ENCODE data around the gene EIF2A.
"Not testable (repeated sequence)": the region's sequence is repeated elsewhere in the genome, so short reads cannot be mapped to it uniquely, and the experiment has no call there.

Gene EIF2A

DNA sequence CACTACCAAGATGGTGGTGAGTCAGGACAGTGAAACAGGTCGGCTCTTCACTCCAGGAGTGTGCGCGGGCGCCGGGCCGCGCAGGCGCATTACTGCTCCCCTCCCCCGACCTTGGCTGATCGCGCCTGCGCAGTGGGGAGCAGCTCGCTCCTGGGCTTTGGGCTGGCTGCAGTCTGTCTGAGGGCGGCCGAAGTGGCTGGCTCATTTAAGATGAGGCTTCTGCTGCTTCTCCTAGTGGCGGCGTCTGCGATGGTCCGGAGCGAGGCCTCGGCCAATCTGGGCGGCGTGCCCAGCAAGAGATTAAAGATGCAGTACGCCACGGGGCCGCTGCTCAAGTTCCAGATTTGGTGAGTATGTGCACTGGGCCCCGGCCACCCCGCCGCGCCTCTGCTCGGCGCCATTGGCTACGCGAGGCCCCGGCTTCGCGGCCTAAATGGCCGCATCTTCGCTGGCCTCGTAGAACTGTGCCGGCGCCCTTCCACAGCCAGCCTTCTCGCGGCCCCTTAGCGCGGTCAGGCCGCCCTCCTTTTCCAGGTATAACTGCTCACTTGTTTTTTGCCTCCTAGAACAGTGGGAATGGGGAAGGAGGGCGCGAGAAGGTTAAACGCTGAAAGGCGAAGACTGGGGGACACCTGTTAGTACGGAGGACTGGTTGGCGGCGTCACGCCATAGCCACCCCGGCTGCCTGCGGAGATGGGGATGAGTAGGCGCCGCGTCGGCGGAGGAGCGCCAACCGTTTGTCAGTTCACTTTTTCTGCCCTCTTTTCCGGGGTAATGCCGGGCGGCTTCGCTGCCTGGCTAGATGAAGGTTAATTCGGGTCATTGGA is 56.8 kb downstream of the EIF2A start, which contains the start of gene SELENOT:
SELENOT (plus strand) TSS at position 169 of the 827 bp plus-strand sequence; CDS start at position 211, 42 bp downstream.
- peak; percentile 92 for DNase-seq

DNA sequence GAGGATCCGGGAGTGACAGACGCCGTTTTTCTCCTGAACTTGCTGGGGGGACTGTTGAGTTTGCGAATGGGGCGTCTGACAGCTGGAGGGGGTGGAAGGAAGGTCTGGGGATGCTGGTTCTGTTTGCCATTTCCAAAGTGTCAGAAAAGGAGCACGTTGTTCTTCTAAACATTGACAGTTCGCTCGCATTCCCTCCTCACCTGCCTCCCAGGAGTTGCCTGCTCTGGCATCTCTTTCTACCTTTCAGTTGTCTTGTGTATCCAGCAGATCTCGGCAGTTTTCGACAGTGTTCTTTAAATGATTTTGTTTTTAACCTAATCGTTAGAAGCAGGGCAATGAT is 57.4 kb downstream of the EIF2A start:
- DNase-seq = no peak

DNA sequence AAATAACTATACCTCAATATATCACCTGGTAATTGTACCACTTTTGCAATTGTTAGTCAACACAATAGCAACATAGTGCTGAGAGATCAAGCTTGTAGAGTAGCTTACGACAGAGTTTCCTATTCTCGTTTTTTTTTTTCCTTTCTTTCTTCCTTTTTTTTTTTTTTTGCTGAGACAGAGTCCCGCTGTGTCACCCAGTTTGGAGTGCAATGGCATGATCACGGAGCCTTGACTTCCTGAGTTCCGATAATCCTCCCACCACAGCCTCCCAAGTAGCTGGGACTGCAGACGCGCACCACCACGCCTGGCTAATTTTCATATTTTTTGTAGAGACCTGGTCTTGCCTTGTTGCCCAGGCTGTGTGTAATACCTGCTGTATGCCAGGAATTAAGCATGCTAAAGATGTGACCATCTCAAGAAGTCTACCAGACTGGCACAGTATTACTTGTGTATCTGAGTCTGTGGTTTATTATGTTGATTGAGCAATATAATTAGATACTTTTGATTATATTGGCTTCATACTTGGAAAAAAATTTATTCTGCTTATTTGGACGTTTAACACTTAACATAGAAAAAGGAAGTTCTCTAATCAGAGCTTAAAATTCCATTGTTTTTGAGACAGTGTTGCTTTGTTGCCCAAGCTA is 59.5 kb downstream of the EIF2A start:
- DNase-seq = no peak

DNA sequence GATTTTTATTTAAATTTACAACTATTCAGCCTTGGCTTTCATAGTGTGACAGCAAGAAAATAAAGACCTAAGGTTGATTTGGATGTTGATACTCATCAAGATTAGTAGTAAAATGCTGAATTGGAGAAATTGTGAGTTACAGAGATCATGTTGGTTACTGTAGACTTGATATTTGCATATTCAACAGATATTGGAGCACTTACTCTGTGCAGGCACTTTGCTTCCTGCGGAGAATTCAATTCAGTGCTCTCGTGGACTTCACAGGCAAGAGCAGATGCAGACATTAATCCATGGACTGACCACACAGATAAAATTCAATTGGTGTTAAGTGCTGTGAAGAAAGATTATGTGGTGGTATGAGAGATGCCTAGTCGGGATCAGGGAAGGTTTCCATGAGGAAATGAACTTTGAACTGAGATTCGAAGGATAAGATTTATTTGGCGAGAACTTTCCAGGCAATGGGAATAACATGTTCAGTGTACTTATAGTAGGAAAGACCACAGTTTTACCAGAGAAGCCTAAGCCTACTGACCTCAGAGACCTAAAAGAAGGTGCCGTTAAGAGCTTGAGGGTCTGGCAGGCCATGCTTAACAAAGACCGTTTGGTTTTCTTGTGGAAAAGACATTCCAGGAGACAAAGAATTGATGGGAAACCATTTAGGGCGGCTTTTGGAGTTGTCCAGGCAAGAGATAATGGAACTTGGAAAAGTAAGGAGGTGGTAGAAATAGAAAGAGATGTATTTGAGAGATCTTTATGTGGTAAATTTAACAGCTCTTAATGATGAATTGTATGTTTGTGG is 60.9 kb downstream of the EIF2A start:
- no peak for DNase-seq

DNA sequence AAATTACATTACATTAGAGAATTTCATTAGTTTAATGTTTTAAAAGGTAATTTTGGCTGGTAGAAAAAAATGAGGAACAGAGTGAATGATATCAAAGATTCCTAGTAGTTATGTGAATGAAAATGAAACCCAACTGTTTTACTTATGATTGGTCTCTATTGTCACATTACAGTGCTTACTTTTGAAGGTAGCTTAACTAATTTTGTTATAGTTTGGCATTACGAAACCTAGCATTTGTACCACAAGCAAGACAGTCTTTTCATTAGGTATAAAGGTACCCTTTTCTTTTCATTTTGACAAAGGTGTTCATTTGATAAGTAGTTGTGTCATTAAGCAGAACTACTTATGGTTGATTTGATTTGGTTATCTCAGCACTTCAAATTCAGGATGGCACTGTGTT is 63.4 kb downstream of the EIF2A start:
- no peak for DNase-seq

- no peak for DNase-seq
Observed at GRCh38 chr3:150610785-150611184, 64.2 kb downstream of the EIF2A start.

- DNase-seq = no peak
Observed at GRCh38 chr3:150611666-150612065, 65.1 kb downstream of the EIF2A start.

- no peak for DNase-seq
Observed at GRCh38 chr3:150612494-150612893, 65.9 kb downstream of the EIF2A start.

DNA sequence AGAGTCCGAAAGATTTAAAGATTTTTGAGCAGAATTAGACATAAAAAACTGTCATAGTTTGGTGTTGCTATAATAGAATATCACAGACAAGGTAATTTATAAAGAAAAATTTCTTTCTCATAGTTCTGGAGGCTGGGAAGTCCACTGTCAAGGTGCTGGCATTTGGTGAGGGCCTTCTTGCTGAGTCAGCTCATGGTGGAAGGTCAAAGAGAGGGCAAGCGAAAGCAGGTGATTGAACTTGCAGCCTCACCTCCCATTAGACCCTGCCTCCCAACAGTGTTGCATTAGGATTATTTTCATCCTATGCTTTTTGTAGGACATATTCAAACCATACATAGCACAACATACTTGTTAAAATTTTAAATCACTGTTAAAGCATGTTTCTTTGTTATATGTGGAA is 66.4 kb downstream of the EIF2A start:
- no peak for DNase-seq

GRCh38 chr3:150613709-150614480 is 67.3 kb downstream of the EIF2A start:
- DNase-seq = no peak

- DNase-seq = no peak
Observed at GRCh38 chr3:150620002-150620689, 73.6 kb downstream of the EIF2A start.

- DNase-seq = not testable (repeated sequence)
Observed at GRCh38 chr3:150622955-150623354, 76.4 kb downstream of the EIF2A start.

DNA sequence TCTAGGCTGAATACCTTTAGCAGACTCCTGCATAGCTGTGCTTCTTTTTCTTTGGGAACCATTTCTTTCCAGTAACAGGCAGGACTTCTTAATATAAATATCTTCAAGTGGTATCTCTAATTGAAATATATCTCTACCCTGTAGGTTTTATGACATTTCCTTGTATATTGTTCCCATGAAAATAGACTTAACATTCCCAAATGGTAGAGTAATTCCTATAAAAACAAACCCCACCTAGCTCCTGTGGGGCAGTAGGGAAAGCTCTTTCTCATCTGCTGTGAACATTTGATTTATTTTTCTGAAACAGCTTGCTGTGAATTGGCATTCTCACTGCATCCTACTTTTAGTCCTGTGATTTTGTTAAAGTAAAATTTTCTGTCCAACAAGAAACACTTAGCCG is 77.4 kb downstream of the EIF2A start:
- DNase-seq = no peak

DNA sequence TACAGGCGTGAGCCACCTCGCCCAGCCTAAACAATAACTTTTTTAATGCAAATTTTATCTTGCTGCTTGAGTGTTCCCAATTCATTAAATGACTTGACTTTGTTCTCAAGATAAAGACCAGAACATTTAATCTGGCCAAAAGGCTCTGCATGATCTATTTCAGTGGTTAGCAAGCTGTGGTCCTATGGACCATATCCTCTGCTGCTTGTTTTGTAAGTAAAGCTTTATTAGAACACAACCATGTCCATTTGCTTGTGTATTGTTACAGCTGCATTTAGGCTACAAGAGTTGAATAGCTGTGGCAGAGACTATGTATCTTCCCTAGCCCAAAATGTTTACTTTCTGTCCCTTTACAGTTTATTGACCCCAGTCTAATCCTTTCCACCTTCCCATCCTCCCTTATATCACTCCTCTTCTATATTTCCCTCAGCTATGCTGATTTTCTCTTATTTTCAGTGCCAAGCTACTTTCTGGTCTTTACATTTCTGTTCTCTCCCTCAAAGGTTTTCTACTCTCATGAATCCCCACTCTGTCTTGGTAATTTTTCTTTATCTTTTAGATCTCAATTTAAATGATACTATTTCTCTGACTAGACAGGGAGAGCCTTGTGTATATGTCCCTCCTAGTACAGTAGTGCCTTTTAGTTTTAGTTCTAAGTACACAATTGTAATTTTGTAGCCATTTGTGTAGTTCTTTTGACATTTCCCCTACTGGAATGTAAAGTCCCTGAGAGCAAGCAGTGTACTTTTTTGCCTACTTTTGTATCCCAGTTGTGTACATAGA is 79.8 kb downstream of the EIF2A start:
- no peak for DNase-seq

DNA sequence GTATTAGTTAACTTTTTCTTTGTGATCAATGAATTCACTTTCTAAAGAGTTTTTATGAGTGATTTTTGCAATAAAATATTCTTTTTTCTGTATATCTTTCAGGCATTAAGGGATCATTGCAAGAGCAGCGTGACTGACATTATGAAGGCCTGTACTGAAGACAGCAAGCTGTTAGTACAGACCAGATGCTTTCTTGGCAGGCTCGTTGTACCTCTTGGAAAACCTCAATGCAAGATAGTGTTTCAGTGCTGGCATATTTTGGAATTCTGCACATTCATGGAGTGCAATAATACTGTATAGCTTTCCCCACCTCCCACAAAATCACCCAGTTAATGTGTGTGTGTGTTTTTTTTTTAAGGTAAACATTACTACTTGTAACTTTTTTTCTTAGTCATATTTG is 81.0 kb downstream of the EIF2A start:
- DNase-seq = no peak

DNA sequence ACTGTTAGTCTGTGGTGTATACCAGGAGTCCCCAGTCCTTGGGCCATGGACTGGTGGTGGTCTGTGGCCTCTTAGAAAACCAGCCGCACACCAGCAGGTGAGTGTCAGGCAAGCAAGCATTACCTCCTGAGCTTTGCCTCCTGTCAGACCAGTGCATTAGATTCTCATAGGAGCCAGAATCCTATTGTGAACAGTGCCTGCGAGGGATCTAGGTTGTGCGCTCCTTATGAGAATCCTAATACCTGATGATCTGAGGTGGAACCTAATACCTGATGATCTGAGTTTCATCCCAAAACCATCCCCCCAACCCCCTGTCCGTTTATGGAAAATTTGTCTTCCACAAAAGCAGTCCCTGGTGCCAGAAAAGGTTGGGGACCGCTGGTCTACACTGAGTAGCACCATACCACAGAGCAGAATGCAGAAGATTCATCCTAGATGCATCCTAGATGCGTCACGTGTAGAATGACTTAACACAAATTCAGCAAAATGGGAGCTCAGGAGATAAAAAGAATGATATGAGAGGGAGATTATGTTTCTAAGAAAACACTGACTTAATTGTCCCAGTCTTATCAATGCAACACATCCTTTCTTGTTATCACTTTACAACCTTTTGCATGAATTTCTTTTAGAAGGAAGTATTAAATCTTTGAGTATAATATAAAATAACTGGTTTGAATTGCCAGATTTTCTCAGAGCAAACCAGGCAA is 85.1 kb downstream of the EIF2A start:
- DNase-seq = no peak

- no peak for DNase-seq
Observed at GRCh38 chr3:150635076-150635475, 88.5 kb downstream of the EIF2A start.

GRCh38 chr3:150635526-150635925 is 88.9 kb downstream of the EIF2A start:
- DNase-seq = no peak
